SK-N-MC (cell line): ENCODE data around the gene FAHD2A.

Source experiments
- EZH2 ChIP-seq: fragments of 200-600 bp; sonication (generic); IDR thresholded peaks from one replicate; pipeline ENCODE4 v1.6.1; 2017; ENCODE audit warnings: antibody characterized with exemption
- POLR2AphosphoS5 ChIP-seq: IDR thresholded peaks from 2 replicates; pipeline ENCODE4 v1.6.1; 2012; ENCODE audit warnings: mild to moderate bottlenecking, low read depth, low read length, borderline replicate concordance

- TF ChIP-seq POLR2AphosphoS5 (no peak), EZH2 (no peak)
These were observed 10.7 kb upstream of the FAHD2A start for GRCh38 chr2:95391641-95392310.
